ENCODE measurements around the gene HPS3. TPM values are rescaled to one million over a fixed set of nuclear protein-coding genes. Genes with fewer than 3 reads are reported as not detected.

HPS3 gene
- total and polyA plus RNA-seq, 2 of the 4 experiments (the other 2 are of a cell fraction): 15.2 to 24.2 TPM

GRCh38 chr3:149090461-149090860 lies 39.0 kb upstream of the HPS3 start:
- Histone ChIP-seq H3K27me3 (ENCODE audit: control insufficient read depth, insufficient read depth, low read length) (no peaks in the 10 kb centered on the region), H2AK5ac (ENCODE audit: low read depth, low read length) (no peak overlapping the region), H3K9ac (ENCODE audit: low read depth, low read length) (no peak overlapping the region), H3K36me3 (ENCODE audit: control insufficient read depth, insufficient read depth, low read length) (no peaks in the 10 kb centered on the region), H3K27ac (ENCODE audit: insufficient read depth, low read length) (no peak overlapping the region), H3K14ac (replicated peaks; ENCODE audit: low read depth, low read length) (no peak overlapping the region), H3K56ac (ENCODE audit: extremely low read depth, insufficient read depth, low read length) (no peak overlapping the region), H3K4me2 (ENCODE audit: low read depth, low read length) (no peak overlapping the region), H3K9me1 (ENCODE audit: insufficient read depth, low read length) (no peaks in the 10 kb centered on the region), H4K20me1 (ENCODE audit: insufficient read depth, low read length) (no peaks in the 10 kb centered on the region), H3K18ac (ENCODE audit: low read depth, low read length) (no peak overlapping the region), H3K4me3 (ENCODE audit: insufficient read depth, low read depth, low read length) (no peak overlapping the region), H3K79me1 (ENCODE audit: low read depth in 1 of 2, low read length in 2 of 2) (peaks cover 4 to 8% of the 10 kb centered on the region in 2 experiments; a peak in 3 of 4 replicates), H2BK5ac (ENCODE audit: low read depth, low read length, poor library complexity, severe bottlenecking) (no peak overlapping the region), H4K91ac (ENCODE audit: insufficient read depth, low read depth, low read length) (no peak overlapping the region), H2AK9ac (replicated peaks; ENCODE audit: low read depth, low read length, poor library complexity) (peak overlapping the region; percentile 34), H3K4me1 (ENCODE audit: control insufficient read depth, insufficient read depth, low read length) (no peaks in the 10 kb centered on the region), H4K5ac (ENCODE audit: low read depth, low read length) (no peak overlapping the region), H3K9me3 (ENCODE audit: control insufficient read depth, insufficient read depth, low read length) (no peaks in the 10 kb centered on the region), H2AFZ (replicated peaks; ENCODE audit: low read length, poor library complexity) (no peak overlapping the region), H2BK20ac (ENCODE audit: low read depth, low read length) (no peak overlapping the region), H4K8ac (ENCODE audit: low read depth in 2 of 2, low read length in 2 of 2) (no peak overlapping the region), H3K23ac (ENCODE audit: low read depth, low read length) (no peak overlapping the region), H2BK120ac (ENCODE audit: low read depth, low read length) (no peak overlapping the region), H3K4ac (ENCODE audit: low read depth, low read length) (no peak overlapping the region), H2BK15ac (ENCODE audit: low read depth, low read length) (no peak overlapping the region)
- dilution Hi-C loops (cut with HindIII; ENCODE audit: low sequenced_read_pairs, unreplicated experiment) (no loop called here), intact Hi-C loops (cut with micrococcal nuclease) (no loop called here), in situ Hi-C loops (cut with MboI; ENCODE audit: low sequenced_read_pairs) (no loop called here)
- no peak for TF ChIP-seq RAD21 (IDR thresholded peaks at IDR 0.05; ENCODE audit: low read length)
- no peak for TF ChIP-seq CHD1 (IDR thresholded peaks at IDR 0.05; ENCODE audit: low read depth, low read length)
- TF ChIP-seq BHLHE40 (IDR thresholded peaks at IDR 0.05; ENCODE audit: low read depth, low read length): no peak
- TF ChIP-seq USF2 (IDR thresholded peaks at IDR 0.05; ENCODE audit: low read depth, low read length): no peak
- TF ChIP-seq RCOR1 (IDR thresholded peaks at IDR 0.05; ENCODE audit: insufficient replicate concordance, low read length): no peak
- TF ChIP-seq CTCF (conservative IDR thresholded peaks at IDR 0.05; ENCODE audit: low read depth, low read length): no peak
- no peak for TF ChIP-seq MAZ (IDR thresholded peaks at IDR 0.05; ENCODE audit: borderline replicate concordance, low read depth, low read length)
- TF ChIP-seq RFX5 (IDR thresholded peaks at IDR 0.05; ENCODE audit: low read depth, low read length): no peak
- TF ChIP-seq POLR2A (IDR thresholded peaks at IDR 0.05; ENCODE audit: low read depth, low read length): no peak
- TF ChIP-seq SMC3 (IDR thresholded peaks at IDR 0.05; ENCODE audit: low read depth, low read length): no peak
- TF ChIP-seq CEBPB (IDR thresholded peaks at IDR 0.05; ENCODE audit: low read depth, low read length): no peak
- no peak for TF ChIP-seq FOS (IDR thresholded peaks at IDR 0.05; ENCODE audit: low read depth, low read length)
- no peak for TF ChIP-seq MXI1 (IDR thresholded peaks at IDR 0.05; ENCODE audit: borderline replicate concordance, low read depth, low read length)
- no peak for TF ChIP-seq MAFK (IDR thresholded peaks at IDR 0.05; ENCODE audit: low read depth, low read length)
- TF ChIP-seq ELK1 (IDR thresholded peaks at IDR 0.05; ENCODE audit: borderline replicate concordance, low read depth, low read length): no peak
- no peak for TF ChIP-seq NFE2L2 (IDR thresholded peaks at IDR 0.05; ENCODE audit: low read depth, low read length)
- BruUV-seq (replicated peaks): no TSS peak
- ChIA-PET CTCF (interaction anchor here (0.7 kb wide), 1 partner anchor 1259 kb away, joined by 3 read pairs; no protein-coding TSS in a partner anchor), POLR2A (ENCODE audit: unreplicated experiment) (no interaction called here)
- DNase-seq (no peak), ATAC-seq (ENCODE audit: low read depth) (no peak)
- no CpG with 5 or more reads among the region's 1 CpG for WGBS, 2 experiments (ENCODE audit: extremely low coverage in 2 of 2, insufficient read length in 1 of 2)

All from IMR-90 (cell line).